HFF-Myc (cell line): ENCODE results near the gene NBEAL2.
"Not testable (repeated sequence)": the region's sequence is repeated elsewhere in the genome, so short reads cannot be mapped to it uniquely, and the experiment has no call there.

Source experiments
- DNase-seq: peaks from one replicate; pipeline ENCODE4 v3.0.0-alpha.2; 2011; ENCODE audit warnings: low read depth; ENCODE audit errors: extremely low read depth
- H3K4me3 ChIP-seq: replicated peaks from 2 replicates; pipeline ENCODE4 v1.5.1; 2011; ENCODE audit warnings: low read depth, mild to moderate bottlenecking, control low read depth, low read length
- CTCF ChIP-seq: IDR thresholded peaks from 2 replicates; pipeline ENCODE4 v1.5.1; 2012; ENCODE audit warnings: mild to moderate bottlenecking, low read depth, low read length, control low read depth; ENCODE audit errors: missing control alignments

The NBEAL2 gene

GRCh38 chr3:47018269-47018611 lies 38.8 kb downstream of the NBEAL2 start:
- no peak for TF ChIP-seq CTCF

GRCh38 chr3:47019201-47019600 lies 39.7 kb downstream of the NBEAL2 start:
- no peak overlapping the region for H3K4me3 ChIP-seq
- no peak for DNase-seq
- TF ChIP-seq CTCF: no peak

More at GRCh38 chr3:47018269-47018611, 38.8 kb downstream of the NBEAL2 start:
- DNase-seq: no peak
- no peak overlapping the region for H3K4me3 ChIP-seq

- no peak for TF ChIP-seq CTCF
- no peak overlapping the region for H3K4me3 ChIP-seq
- no peak for DNase-seq
Observed at GRCh38 chr3:47020311-47020710, 40.8 kb downstream of the NBEAL2 start.

GRCh38 chr3:47022641-47023071 lies 43.2 kb downstream of the NBEAL2 start:
- H3K4me3 ChIP-seq: no peak overlapping the region
- TF ChIP-seq CTCF: no peak
- no peak for DNase-seq

- no peak overlapping the region for H3K4me3 ChIP-seq
- no peak for DNase-seq
- no peak for TF ChIP-seq CTCF
Observed at GRCh38 chr3:47024932-47025331, 45.5 kb downstream of the NBEAL2 start.

GRCh38 chr3:47026432-47026831 lies 47.0 kb downstream of the NBEAL2 start:
- not testable (repeated sequence) for DNase-seq, H3K4me3 ChIP-seq

- TF ChIP-seq CTCF: no peak
- no peak for DNase-seq
- no peak overlapping the region for H3K4me3 ChIP-seq
Observed at GRCh38 chr3:47028146-47028545, 48.7 kb downstream of the NBEAL2 start.
